ENCODE data around the gene RGS2.

Gene RGS2, protein sequence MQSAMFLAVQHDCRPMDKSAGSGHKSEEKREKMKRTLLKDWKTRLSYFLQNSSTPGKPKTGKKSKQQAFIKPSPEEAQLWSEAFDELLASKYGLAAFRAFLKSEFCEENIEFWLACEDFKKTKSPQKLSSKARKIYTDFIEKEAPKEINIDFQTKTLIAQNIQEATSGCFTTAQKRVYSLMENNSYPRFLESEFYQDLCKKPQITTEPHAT

GRCh38 chr1:192808518-192809306 is at the start of gene RGS2:
TSS of gene RGS2 (plus strand) at chr1:192809039. CDS start at chr1:192809072, 33 bp downstream.
- peak; percentile 90 for DNase-seq

GRCh38 chr1:192759104-192759503 is 49.7 kb upstream of the RGS2 start:
- no peak for DNase-seq

- no peak for DNase-seq
Observed at GRCh38 chr1:192762265-192762664, 46.6 kb upstream of the RGS2 start.

DNA sequence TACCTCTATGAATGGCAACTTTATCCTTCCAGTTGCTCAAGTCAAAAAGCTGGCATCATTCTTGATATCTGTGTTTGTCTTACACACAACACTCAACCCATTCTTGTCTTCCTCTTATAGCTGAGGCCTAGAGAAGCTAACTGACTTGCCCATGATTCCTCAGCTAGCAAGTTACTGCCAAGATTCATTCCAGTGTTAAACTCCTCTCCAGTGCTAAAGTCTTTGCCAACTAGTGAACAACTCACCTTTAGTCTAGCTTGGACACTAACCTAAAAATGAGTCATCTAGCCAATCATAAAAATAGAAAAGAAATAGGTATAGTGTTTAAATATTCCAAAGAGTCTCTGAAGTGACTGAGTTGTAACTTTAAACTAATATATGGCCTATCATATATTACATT is 45.6 kb upstream of the RGS2 start:
- no peak for DNase-seq

DNA sequence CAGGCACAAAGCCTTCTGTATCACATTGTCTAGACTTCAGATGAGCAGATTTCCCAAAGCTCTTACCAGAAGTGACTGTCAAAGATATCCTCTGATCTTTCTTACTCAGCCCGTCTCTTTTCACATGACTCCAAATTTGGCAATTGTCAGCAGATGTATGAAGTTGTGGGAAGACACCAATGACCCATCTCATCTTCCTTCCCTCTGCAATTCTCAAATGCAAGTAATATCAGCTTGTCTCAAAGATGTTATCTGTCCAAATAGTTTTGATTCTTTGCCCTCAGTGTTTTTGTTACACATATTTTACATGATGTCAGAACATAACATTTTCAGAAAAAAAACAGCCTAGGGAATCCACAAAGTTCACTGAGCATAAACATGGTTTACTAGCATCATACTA is 45.1 kb upstream of the RGS2 start:
- no peak for DNase-seq

DNA sequence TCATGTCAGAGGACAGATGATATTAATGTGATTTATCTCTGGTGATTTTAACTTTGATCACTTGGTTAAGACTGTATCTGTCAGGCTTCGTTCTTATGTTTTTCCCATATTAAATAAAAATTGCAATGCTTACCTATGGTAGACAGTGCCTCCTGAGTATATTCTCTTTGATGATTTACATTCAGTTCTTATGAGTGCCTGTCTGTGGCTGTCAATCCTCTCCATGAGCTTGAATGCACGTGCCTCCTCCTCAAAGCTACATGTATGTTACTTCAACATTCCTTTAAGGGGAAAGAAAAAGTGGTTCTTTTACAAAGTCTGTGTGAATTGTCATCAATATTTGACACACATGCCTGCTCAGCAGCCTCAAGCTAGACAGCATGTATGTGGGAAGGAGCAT is 44.2 kb upstream of the RGS2 start:
- DNase-seq, result no peak

DNA sequence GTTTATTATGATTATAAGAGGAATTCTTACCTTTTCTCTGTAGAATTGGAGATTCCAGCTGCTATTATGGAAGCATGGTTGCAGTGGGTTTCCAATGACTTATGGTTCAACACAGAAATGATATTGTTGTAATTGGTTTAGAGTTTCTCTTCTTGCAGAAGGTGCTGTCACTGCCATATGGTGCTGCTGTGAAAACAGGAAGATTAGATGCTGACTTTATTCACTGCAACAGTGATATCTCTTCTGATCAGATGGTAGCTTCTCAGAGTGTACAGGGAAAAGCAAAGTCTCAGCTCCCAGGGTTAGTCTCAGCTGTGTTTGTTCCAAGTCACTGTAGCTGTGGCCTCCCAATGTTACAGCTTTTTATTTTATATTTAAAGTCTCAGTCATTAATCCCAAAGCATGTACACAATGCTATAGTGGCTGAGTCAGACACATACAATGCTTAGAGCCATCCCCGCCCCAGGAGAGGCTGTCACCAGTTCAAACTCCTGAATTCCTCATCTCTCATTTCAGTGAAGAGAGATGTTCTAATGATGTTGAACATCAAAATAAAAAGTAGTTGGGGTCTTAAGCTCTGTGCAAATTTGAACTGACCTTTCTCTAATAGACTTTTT is 42.7 kb upstream of the RGS2 start:
- peak; percentile 94 for DNase-seq

GRCh38 chr1:192766876-192767275 is 42.0 kb upstream of the RGS2 start:
- DNase-seq, result peak; percentile 37

- DNase-seq, result no peak
Observed at GRCh38 chr1:192767798-192768197, 41.0 kb upstream of the RGS2 start.

- DNase-seq, result no peak
Observed at GRCh38 chr1:192768463-192768862, 40.4 kb upstream of the RGS2 start.

DNA sequence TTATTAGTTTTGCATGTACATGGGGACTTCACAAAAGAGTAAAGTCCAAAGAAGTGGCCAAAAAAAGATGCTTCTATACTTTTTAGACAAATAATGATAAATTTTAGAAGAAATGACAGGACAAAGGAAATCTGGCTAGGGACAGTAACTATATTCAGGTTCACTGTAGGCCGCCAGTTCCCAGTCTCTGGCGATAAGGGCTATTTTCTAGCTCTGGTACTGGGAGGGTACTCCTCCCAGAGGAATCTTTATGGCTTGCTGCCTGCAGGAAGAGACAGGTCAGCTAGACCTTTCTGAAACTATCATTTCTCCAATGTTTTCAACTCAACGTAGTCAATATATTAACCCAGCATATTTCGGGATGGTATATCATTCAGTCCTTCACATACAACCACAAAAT is 37.5 kb upstream of the RGS2 start:
- DNase-seq, result no peak

DNA sequence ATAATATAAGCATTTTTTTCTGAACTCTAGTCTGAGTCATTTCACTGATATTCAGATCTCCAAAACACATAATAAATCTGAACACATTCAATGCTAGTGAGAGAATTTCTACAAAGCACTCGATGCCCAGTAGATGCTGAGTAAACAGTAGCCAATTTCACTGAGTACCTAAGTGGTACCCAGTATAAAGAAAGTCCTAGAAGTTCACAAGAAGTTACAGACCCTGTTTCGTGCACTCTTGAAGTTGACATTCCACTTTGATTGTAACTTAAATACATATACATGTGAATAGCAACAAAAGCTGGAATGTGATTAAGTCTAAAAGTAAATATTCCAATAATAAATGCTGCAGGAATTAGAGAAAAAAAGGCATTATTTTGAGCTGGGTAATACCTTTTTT is 33.2 kb upstream of the RGS2 start:
- DNase-seq, result no peak

- DNase-seq, result no peak
Observed at GRCh38 chr1:192776206-192776605, 32.6 kb upstream of the RGS2 start.

GRCh38 chr1:192776998-192777397 is 31.8 kb upstream of the RGS2 start:
- DNase-seq, result no peak

DNA sequence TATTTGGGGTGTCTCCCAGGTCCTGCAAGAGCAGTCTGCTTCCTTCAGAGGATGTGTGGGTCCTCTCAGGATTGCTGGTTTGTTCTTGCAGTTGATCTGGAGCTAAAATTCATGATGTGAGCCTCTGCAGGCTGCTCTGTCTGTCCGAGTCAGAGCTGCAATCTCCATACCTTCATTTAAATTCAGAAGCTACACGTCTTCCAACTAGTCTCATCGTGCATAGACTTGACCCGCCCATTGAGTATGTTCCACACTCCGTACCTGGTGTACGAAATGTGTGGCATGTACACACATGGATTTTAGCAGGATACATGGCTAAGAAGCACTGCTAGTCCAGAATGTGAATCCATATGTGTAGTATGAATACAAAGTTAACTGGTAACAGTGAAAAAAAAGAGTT is 25.0 kb upstream of the RGS2 start:
- no peak for DNase-seq

DNA sequence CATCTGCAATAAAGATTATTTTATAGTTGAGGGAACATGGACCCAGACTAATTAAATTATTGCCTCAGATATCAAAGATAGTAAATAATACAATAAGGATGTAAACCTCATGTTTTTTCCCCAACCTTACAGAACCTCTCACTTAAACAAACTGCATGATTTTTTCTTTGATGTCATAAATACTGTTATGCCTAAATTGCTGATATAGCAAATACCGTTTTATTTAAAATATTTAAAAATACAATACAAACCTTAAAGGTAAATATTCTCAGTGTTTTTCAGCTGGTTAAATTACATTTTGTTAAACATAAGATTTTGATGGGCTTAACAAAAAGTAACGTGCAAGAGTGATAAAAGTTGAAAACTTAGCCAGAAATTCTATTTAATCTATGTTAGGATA is 24.4 kb upstream of the RGS2 start:
- DNase-seq, result no peak

GRCh38 chr1:192786576-192786975 is 22.3 kb upstream of the RGS2 start:
- DNase-seq, result no peak

- no peak for DNase-seq
Observed at GRCh38 chr1:192787914-192788585, 20.8 kb upstream of the RGS2 start.

- DNase-seq, result no peak
Observed at GRCh38 chr1:192789871-192790270, 19.0 kb upstream of the RGS2 start.

DNA sequence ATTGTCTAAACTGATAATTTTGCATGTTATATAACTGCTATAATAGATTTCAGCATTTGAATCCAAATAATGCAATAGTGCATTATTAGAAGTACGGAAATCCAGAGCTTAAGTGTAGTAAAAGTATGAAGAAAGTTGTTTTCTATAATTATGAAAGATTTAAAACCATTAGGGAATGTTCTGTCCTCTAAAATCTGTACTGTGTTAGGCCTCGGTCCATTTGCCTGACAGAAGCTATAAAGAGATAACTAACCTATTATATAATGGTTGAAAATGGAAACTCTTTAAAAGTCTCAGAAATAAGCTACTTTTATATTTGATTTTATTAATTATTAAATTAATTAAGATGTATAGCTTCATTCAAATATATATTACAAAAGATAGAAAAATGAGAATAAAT is 16.2 kb upstream of the RGS2 start:
- DNase-seq, result no peak

DNA sequence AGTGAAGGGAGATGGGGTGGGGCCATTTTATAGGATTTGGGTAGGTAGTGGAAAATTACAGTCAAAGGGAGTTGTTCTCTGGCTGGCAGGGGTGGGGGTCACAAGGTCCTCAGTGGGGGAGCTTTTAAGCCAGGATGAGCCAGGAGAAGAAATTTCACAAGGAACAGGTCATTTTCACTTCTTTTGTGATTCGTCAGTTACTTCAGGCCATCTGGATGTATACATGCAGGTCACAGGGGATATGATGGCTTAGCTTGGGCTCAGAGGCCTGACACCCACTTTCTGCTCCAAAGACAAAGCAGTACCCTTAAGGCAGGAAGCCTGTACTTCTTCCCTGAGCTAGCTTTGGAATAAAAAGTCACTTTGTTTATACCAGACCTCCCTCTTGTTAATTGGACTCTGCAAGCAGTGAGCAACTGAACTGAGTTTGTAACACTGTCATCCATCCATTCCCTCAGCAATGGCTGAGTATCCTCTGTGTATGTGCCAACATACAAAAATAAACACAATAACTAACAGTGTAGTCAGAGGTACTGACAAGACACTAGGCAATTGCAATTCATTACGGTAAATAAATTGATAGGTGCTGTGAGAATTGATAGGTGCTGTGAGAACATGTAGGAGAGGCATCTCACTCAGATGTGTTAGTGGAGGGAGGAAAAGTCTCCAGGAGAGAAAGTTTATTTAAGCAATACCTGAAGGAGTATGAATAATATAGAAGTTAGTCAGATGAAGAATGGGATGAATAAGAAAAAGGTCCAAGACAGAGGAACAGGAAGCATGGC is 14.7 kb upstream of the RGS2 start:
- DNase-seq, result no peak

- DNase-seq, result no peak
Observed at GRCh38 chr1:192794768-192795035, 14.1 kb upstream of the RGS2 start.

- no peak for DNase-seq
Observed at GRCh38 chr1:192795916-192796618, 12.8 kb upstream of the RGS2 start.

Measured in NCI-H2171 treated with DMSO at 0.1 percent for 48 hours (cell line).